HCT116 (cell line): Measurements from ENCODE around the gene MS4A4E.

Source experiments
- CTCF ChIP-seq, 3 experiments: fragments of 200-600 bp in 1 of 3; sonication (generic) in 1 of 3; IDR thresholded peaks in 2 of 3; conservative IDR thresholded peaks in 1 of 3; 2 replicates each; pipeline ENCODE4 v1.5.1; 2012 to 2017; ENCODE audit warnings: low read depth in 2 of 3, low read length in 2 of 3, antibody characterized with exemption in 1 of 3, borderline replicate concordance in 1 of 3, control low read depth in 1 of 3, mild to moderate bottlenecking in 1 of 3, mixed read lengths in 1 of 3, mixed run types in 1 of 3, moderate library complexity in 1 of 3; ENCODE audit not compliant: insufficient read depth in 1 of 3
- EGR1 ChIP-seq: IDR thresholded peaks from 2 replicates; pipeline ENCODE4 v1.6.1; 2012; ENCODE audit warnings: low read depth
- EZH2 ChIP-seq: fragments of 200-600 bp; sonication (generic); IDR thresholded peaks from 2 replicates; pipeline ENCODE4 v1.6.1; 2017; ENCODE audit warnings: antibody characterized with exemption, mixed run types
- EZH2phosphoT487 ChIP-seq: fragments of 200-600 bp; IDR thresholded peaks from 2 replicates; pipeline ENCODE4 v1.6.1; 2018; ENCODE audit warnings: antibody characterized with exemption, borderline replicate concordance
- JUND ChIP-seq: IDR thresholded peaks from 2 replicates; pipeline ENCODE4 v1.6.1; 2012
- POLR2A ChIP-seq: IDR thresholded peaks from 2 replicates; pipeline ENCODE4 v1.7.0; 2011; ENCODE audit warnings: borderline replicate concordance; ENCODE audit not compliant: insufficient read depth, insufficient read length; ENCODE audit errors: extremely low read depth
- POLR2AphosphoS5 ChIP-seq: IDR thresholded peaks from 2 replicates; pipeline ENCODE4 v1.6.1; 2011; ENCODE audit warnings: mild to moderate bottlenecking, low read depth, low read length, moderate library complexity
- RAD21 ChIP-seq: IDR thresholded peaks from 2 replicates; pipeline ENCODE4 v1.6.1; 2012; ENCODE audit warnings: low read depth, mild to moderate bottlenecking
- TCF7L2 ChIP-seq: IDR thresholded peaks from 2 replicates; pipeline ENCODE4 v1.7.0; 2011; ENCODE audit warnings: borderline replicate concordance, inconsistent platforms; ENCODE audit not compliant: insufficient read depth, insufficient read length; ENCODE audit errors: extremely low read depth
- ZBTB33 ChIP-seq: IDR thresholded peaks from 2 replicates; pipeline ENCODE4 v1.6.1; 2011; ENCODE audit warnings: mild to moderate bottlenecking, low read length, moderate library complexity; ENCODE audit not compliant: insufficient replicate concordance; ENCODE audit errors: extremely low read depth
- ZNF274 ChIP-seq: fragments of 200-500 bp; sonication (Bioruptor generic); IDR thresholded peaks from 2 replicates; pipeline ENCODE4 v1.6.1; 2014; ENCODE audit warnings: mild to moderate bottlenecking, low read depth, low read length, inconsistent platforms
- TF ChIP-seq, protein P1 (sequence below): IDR thresholded peaks from 2 replicates; pipeline ENCODE4 v1.6.1; 2012
- TF ChIP-seq, protein P2 (sequence below): IDR thresholded peaks from 2 replicates; pipeline ENCODE4 v1.6.1; 2012; ENCODE audit warnings: low read depth

DNA sequence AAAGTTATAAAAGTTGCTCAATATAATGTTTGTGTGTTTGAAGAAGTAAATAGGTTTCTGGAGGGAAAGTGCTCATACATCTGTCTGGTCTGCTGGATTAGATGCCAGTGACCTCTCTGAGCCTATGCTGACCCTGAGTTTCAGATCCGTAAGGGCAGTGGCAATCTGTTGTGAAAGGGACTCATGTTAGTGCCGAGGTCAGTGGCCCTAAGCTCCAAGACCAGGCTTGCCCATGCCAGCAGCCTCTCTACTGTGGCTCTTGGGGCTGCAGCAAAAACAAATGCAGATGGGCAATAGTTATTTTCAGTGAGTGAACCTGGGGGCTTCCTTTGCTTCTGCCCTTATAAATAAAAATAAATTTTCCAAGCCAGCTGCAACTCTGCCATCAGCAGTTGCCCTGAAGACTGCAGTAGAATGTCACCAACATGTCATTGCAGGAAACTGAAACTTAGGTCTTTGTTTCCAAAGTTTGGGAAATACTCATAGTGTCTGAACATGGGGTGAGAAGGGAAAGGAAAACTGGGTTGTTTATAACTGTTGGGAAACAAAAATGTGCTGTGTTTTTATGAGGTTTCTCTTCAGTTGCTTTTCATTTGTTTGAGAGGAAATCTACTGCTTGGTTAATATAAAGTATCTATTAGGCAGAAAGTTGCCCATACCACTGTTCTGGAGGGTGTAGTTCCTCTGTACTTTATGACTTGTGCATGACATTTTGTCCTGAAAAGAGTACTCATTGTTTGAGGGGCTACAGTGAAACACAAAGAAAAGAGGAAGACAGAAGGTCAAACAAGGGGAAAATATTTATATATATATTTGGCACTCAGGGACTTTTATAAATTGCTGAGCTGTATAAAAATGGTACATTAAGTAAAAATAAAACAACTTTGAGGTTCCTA lies 9.5 kb upstream of the MS4A4E start:
- TF ChIP-seq CTCF (IDR thresholded peaks at IDR 0.05 in 2 of 3, conservative IDR thresholded peaks at IDR 0.05 in 1 of 3; ENCODE audit: borderline replicate concordance in 1 of 3, insufficient read depth in 1 of 3, low read depth in 2 of 3, low read length in 2 of 3) = no peak
- no peak for TF ChIP-seq POLR2A
- no peak for TF ChIP-seq POLR2AphosphoS5
- TF ChIP-seq ZBTB33 = no peak
- TF ChIP-seq EZH2phosphoT487 = no peak
- no peak for TF ChIP-seq EZH2
- TF ChIP-seq ZNF274 = no peak
- TF ChIP-seq EGR1 = no peak
- TF ChIP-seq, protein P1, sequence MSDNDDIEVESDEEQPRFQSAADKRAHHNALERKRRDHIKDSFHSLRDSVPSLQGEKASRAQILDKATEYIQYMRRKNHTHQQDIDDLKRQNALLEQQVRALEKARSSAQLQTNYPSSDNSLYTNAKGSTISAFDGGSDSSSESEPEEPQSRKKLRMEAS = no peak
- TF ChIP-seq TCF7L2 = no peak
- TF ChIP-seq, protein P2, sequence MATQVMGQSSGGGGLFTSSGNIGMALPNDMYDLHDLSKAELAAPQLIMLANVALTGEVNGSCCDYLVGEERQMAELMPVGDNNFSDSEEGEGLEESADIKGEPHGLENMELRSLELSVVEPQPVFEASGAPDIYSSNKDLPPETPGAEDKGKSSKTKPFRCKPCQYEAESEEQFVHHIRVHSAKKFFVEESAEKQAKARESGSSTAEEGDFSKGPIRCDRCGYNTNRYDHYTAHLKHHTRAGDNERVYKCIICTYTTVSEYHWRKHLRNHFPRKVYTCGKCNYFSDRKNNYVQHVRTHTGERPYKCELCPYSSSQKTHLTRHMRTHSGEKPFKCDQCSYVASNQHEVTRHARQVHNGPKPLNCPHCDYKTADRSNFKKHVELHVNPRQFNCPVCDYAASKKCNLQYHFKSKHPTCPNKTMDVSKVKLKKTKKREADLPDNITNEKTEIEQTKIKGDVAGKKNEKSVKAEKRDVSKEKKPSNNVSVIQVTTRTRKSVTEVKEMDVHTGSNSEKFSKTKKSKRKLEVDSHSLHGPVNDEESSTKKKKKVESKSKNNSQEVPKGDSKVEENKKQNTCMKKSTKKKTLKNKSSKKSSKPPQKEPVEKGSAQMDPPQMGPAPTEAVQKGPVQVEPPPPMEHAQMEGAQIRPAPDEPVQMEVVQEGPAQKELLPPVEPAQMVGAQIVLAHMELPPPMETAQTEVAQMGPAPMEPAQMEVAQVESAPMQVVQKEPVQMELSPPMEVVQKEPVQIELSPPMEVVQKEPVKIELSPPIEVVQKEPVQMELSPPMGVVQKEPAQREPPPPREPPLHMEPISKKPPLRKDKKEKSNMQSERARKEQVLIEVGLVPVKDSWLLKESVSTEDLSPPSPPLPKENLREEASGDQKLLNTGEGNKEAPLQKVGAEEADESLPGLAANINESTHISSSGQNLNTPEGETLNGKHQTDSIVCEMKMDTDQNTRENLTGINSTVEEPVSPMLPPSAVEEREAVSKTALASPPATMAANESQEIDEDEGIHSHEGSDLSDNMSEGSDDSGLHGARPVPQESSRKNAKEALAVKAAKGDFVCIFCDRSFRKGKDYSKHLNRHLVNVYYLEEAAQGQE = no peak
- no peak for TF ChIP-seq JUND
- TF ChIP-seq RAD21 = no peak
